Myocyte (in vitro differentiated cells): ENCODE data around the gene JAZF1. TPM values are rescaled to one million over a fixed set of nuclear protein-coding genes. Genes with fewer than 3 reads are reported as not detected.
"Not testable (repeated sequence)": the region's sequence is repeated elsewhere in the genome, so short reads cannot be mapped to it uniquely, and the experiment has no call there.

Experiments
- DNase-seq: peaks from one replicate; pipeline ENCODE4 v3.0.0-alpha.2; 2012; ENCODE audit warnings: low read depth
- total RNA-seq: library from RNA; depleted of rRNA; stranded (reverse); fragments of >200 nt; gene quantifications from 2 replicates; pipeline ENCODE4 v1.2.3, GENCODE V29; 2014

Gene JAZF1
- total RNA-seq, 1 donor from 2014 or later, result 9.3 TPM

- DNase-seq, result no peak
Measured at GRCh38 chr7:27947586-27948278, 232.9 kb downstream of the JAZF1 start.

- DNase-seq, result peak; percentile 77
Measured at GRCh38 chr7:27946351-27946750, 234.2 kb downstream of the JAZF1 start.

DNA sequence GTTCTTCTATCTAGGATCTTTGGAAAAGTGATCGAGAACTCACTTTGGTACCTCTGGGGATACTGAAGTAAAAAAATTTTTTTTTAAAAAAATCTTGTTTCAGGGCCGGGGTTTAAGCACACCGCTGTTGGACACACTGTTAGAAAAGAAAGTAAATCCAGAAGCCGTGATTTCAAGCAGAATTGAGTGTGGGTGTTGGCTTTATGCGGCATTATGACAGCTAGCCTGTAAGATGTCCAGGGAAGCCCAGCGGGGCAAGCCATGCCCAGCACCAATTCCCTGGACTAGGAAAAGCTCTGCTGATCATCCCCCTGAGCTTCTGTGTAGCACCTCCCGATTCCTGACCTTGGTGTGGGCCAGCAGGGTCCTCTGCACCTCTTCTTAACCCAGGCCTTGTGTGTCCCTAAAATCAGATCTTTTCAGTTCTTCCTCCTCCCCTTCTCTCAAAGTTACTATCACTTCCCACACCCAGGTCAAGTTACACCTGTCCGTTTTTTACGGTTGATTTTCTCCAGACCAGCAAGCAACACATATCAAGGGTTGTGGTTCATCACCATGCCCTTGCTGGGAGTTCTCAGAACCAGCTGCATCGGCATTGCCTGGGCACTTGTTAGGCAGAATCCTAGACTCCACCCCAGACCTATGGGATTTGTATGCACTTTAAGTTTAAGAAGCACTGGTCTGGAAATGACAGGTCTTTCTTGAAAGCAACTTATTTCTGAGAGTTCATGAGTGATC, 235.4 kb downstream of the JAZF1 start:
- DNase-seq, result no peak

DNA sequence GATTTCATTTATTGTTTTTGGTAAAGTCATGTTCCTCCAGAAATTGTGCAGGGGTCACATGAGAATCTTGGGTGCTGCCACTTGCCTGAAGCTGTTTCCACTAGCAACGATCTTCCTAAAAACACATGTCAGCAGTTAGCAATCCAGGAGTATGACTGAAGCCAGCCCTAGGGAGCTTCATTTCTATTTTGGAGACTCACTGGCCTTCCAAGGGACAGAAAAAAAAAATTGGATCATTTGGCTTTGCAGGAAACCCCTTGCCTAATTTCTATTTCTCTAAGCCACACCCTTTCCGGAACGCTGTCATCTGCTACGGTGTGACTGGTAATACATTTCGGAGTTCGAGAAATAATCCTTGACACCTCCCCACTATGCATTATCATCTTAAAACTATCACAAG, 236.0 kb downstream of the JAZF1 start:
- DNase-seq, result no peak

GRCh38 chr7:27943241-27943640, 237.4 kb downstream of the JAZF1 start:
- DNase-seq, result no peak

DNA sequence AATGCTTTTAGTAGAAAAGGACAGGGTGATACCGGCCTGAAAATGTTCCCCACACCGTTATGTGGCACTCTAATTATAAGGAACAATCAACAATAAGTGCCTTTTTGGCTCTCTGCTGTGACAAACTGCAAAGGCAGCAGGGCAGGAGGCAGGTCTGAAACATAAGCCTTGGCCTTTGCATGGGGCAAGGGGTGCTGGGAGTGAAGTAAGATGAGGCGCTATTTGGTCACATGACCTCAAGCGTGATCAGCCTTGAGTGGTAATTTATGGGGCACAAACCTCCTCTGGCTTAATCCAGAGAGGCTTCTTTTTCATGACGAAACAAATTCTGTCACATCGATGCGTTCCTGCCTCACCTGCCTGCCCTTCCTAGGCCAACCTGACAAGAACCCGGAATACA, 237.9 kb downstream of the JAZF1 start:
- no peak for DNase-seq

GRCh38 chr7:27941522-27941921, 239.1 kb downstream of the JAZF1 start:
- DNase-seq, result no peak

DNA sequence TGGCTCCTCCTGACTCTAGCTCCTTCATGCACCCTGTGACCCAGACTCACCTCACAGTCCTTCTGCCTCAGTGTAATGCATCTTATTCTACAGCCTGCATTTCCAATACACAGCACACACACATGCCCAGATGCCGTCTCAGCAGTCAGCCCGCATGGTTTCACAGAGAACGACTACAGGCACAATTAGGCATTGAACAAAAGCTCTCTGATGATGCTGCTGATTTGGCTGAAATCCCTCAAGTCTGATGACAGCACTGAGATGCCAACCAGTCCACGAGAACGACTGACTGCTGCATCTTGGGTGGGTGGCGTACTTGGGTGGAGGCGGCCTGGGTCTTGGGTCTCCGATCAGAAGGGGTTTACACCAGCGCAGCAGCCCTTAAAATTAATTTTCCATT, 240.3 kb downstream of the JAZF1 start:
- DNase-seq, result no peak

DNA sequence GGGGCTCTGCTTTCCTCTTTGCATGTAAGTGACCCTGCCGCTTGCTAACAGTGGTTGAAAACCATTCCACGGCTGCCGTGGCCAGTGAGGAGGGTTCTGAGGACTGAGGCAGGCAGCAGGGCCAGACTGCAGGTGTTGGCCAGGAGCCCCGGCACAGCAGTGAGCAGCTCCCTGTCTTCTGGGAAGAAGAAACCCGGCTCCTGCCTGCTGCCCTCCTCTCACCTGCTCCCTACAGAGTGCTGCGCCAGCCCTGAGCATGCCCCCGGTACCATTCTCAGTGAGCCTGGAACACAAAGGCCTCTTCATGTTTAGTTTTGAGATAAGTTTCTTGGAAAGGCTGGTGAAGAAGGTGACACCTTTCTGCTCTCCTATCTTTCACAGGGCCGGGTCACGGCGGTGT, 240.7 kb downstream of the JAZF1 start:
- no peak for DNase-seq

GRCh38 chr7:27936768-27937102, 243.9 kb downstream of the JAZF1 start:
- no peak for DNase-seq

DNA sequence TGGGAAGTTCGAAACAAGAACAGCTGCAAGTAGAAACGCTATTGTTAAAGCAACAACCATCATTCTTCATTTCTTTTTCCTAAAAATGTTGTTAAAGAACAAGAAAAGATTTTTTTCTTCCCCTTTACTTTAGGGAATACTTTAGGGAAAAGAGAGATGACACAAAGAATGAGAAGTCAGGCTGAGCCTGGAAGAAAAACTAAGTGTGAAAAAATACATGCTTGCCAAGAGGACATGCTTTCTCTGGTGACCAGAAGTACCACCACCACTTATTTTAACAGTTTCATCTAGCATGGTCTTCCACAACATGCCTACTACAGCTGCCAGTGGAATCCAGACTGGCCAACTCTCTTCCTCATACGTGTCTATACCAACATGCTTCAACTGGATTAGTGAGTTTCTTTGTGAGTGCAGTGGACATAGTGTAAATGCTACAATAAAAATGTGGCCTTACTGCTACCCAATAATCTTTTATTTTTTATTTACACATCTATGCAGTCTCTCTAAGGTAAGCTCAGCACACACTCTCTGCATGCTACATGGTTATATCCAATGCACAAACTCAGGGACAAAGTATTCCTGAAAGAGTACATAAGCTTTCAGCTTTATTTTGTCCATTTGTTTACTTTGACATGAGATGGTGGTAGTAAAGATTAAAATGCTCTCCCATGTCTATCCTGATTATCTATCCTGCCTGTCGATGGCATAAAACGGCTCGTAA, 244.4 kb downstream of the JAZF1 start:
- DNase-seq, result no peak

GRCh38 chr7:27933671-27934565, 246.7 kb downstream of the JAZF1 start:
- DNase-seq, result no peak

DNA sequence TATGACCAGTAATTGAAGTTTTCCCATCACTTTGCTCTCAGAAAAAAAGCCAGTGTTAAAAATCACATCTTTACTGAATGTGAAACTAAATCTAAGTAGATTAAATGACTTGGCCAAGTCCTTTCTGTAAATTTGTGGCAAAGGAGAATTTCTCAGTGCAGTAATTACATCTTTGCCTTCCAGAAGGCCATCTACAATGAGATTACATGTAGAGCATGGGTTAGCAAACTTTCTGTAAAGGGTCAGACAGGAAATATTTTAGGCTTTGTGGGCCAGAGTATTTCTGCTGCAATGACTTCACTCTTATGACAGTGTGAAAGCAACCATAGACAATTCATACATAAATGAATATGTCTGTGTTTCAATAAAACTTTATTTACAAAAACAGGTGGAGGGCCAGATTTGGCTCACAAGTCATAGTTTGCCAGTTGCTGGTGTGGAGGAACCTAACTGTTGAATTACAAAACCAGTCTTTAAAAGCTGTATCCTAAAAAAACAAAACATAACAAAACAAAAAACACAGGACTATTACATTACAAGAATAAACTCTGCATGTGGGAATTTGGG, 249.6 kb downstream of the JAZF1 start:
- DNase-seq, result no peak

DNA sequence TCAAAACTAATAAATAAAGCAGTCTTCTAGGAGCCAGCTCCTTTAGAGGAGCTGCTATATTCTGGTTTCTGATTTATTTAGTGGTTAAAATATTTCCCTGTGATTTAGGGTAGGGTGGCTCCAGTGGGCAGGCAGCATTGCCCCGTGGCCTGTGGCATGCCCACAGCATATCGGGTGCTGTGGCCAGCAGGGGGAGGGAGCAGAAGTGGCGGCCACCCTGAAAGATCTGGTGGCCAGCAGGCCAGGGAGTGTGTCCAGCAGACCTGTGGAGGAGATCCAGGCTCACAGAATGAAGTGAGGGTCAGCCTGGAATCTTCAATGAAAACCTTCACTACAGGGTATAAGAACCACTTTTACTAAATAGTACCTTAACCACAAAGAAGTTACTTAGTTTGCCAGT, 251.5 kb downstream of the JAZF1 start:
- peak; percentile 61 for DNase-seq

DNA sequence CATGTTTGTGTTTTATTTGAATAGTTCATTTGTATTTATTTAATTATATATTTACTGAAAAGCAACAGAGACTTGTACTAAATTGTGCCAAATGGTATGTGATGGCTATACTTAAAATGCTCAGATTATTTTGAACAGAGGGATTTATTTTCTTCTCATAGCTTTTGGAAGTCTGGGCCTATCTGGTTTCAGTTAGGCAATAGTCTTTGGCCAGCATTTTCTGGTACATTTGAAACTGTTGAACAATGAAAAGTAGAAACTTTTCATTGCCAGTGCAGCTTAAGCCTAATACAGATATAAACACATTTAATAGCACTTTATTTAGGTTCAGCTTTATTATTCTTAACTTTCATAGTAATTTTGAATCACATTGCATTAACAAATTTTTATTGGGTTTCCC, 252.6 kb downstream of the JAZF1 start:
- DNase-seq, result peak; percentile 32

DNA sequence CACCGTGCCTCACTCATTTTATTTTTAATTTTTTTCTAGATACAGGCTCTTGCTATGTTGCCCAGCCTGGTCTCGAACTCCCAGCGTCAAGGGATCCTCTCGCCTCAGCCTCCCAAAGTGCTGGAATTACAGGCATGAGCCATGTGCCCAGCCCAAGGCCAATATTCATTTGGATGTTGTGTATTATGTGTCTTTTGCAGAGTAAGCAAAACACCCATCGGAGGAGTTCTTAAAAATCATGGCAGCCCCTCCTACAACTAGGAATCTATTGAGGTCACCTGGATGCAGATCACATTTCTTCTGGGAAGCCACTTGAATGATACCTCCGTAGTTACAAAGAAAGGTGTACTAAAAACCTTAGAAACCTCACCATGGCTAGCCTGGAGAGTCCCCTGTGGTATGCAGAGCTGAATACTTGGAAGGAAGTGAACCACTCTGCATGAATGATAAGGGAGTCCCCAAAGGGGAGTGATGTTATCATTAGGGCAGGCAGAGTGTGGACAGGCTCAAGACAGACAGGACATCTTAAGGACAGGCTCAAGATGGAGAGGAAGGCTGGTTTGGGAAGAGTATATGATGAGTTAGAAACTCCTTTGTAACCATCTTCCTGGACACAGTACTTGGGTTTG, 254.9 kb downstream of the JAZF1 start:
- DNase-seq, result no peak

GRCh38 chr7:27923642-27923980, 257.0 kb downstream of the JAZF1 start:
- no peak for DNase-seq

GRCh38 chr7:27922907-27923641, 257.5 kb downstream of the JAZF1 start:
- DNase-seq, result peak; percentile 88

GRCh38 chr7:27922389-27922788, 258.2 kb downstream of the JAZF1 start:
- not testable (repeated sequence) for DNase-seq
